GM15510 (cell line): ENCODE data around the gene HSD17B12.

Experiments used
- POLR2A ChIP-seq: IDR thresholded peaks from 3 replicates; pipeline ENCODE4 v1.6.1; 2011; ENCODE audit warnings: borderline replicate concordance; ENCODE audit not compliant: insufficient read length; ENCODE audit errors: extremely low read depth

Gene HSD17B12

DNA sequence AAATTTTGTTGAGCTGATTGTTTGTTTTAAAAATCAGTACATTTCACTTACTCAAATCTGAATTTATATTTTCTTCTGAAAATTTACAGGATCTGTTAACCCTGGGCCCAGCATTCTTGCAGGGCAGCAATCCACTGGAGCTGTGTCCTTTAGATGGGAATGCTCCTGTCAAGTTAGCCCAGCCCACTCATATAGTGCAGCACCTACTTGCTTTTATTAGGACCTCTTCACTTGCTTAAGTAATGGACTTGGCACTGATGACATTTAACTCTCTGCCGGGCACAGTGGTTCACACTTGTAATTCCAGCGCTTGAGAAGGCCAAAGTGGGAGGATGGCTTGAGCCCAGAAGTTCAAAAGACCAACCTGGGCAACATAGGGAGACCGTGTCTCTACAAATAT is 89.6 kb downstream of the HSD17B12 start:
- TF ChIP-seq POLR2A = no peak

DNA sequence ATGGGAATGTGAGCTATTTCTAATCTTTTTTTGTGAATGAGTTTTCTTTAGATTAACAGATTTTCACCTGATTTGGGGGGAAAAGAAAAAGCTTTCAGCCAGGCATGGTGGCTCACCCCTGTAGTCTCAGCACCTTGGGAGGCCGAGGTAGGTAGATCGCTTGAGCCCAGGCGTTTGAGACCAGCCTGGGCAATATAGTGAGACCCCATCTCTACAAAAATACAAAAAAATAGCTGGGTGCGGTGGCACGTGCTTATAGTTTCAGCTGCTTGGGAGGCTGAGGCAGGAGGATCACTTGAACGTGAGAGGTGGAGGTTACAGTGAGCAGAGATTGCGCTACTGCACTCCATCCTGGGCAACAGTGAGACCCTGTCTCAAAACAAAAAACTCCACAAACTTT is 92.2 kb downstream of the HSD17B12 start:
- TF ChIP-seq POLR2A = no peak

DNA sequence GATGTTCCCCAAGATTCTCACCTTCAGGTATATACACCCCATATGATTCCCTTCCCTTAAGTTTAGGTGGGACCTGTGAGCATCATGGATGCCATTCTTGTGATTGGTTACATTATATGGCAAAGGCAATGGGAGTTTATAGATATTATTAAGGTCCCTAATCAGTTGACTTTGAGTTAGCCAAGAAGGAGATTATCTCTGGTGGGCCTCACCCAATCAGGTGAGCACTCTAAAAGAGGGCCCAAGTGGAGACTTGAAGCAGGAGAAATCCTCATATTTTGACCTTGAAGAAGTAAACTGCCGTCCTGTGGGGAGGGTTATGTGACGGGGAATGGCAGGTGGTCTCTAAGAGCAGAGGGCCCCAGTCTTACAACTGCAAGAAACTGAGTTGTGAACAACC is 94.2 kb downstream of the HSD17B12 start:
- no peak for TF ChIP-seq POLR2A

DNA sequence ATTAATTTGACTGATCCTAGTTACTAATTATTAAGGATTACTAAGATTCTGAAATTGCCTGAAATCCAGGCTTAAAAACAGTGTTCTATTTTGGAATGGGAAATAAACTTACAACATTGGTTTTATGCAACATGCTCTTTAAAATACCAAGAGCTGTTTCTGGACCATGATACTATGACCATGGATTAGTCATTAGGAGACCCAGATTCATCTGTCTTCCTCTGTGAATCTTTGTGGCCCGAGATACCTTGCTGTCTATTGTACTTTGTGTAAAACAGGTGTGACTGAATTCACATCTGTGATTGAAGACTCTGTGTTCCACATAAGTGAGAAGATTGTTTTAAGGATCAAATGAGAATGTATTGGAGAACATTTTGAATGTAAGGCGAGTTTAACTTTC is 98.8 kb downstream of the HSD17B12 start:
- TF ChIP-seq POLR2A = no peak

DNA sequence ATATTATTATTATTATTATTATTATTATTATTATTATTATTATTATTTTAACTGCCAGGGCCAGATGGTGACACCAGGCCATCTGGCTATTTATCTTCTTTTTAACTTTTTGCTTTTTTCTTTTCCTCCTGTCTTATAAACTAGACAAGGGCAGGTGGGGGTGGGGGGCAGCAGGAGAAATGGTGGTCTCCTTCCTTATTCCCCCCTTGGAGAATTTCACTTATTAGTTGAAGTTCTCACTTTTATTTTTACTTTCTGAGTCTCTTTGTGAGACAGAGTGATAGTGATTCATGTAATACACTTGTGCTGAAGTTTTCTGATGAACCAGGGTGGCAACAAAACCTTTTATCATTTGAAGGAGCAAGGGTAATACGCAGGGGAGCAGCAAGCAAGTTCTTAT is 103.8 kb downstream of the HSD17B12 start:
- no peak for TF ChIP-seq POLR2A

DNA sequence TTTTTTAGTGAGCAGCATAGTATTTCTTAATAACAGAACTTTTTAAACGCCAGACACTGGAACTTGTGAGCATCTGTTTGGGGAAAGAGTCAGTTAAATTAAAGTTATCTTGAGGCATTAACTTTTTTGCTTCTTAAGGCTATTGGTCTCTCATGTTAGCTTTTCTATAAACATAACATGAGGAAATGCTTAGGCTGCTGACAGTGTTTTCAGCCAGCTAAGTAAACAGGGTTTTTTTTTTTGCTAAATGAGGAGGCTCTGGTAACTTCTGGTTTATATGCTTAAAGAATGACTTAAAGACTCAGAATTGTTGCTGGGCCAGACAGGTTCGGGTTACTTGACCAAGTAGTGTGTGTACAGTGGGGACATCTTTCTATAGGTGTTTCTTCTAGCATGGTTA is 104.3 kb downstream of the HSD17B12 start:
- no peak for TF ChIP-seq POLR2A

DNA sequence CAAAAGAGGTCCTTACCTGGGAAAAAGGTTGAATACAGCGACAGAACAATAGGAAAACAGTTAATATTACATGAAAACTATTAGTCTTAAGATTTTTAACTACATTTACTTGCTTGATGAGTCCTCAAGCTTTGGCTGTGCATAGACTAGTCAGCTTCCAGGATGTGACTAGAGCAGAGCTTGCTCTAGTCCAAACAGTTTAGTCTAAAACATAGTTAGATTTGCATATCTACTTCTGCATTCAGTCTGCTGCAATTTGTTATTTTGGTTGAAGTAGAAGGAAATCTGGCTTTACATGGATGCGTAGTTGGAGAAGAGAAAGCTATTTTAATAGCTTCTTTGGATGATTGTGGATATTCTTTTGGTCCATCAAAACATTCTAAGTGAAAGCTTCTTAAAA is 104.8 kb downstream of the HSD17B12 start:
- TF ChIP-seq POLR2A = no peak

DNA sequence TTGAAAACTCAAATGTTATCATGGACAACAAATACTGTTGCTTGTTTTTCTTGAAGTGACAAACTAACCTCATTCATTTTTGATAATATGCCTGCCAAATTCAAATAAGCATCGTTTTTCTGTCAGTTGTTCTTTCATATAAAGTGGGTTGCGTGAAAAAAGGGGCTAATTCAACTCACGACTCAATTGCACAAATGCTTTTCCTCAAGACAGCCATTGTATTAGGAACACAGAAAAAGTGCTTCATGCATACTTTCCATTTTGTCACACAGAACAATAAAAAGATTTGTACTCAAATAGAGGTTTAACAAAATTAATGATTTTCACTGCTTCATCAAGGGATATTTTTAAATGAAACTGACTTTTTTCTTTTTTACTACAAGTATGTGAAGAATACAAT is 105.5 kb downstream of the HSD17B12 start:
- no peak for TF ChIP-seq POLR2A

DNA sequence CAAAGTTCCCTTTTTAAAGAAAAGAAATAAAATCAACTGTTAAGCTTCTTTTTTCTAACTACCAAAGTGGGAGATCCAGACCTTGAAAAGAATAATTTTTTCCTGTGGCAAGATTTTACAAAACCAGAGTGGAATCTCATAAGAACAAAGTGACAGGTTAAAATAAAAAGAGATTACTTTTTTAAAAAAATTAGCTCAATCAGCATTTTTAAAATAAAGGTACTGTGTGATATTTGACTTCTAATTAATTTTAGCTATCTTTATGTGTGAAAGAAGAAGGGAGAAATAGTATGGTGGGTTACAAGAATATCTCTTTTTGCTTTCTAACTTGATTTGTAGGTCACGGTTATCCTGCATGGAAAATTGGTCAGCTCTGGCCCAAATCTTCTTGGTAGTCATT is 107.3 kb downstream of the HSD17B12 start:
- TF ChIP-seq POLR2A = no peak

DNA sequence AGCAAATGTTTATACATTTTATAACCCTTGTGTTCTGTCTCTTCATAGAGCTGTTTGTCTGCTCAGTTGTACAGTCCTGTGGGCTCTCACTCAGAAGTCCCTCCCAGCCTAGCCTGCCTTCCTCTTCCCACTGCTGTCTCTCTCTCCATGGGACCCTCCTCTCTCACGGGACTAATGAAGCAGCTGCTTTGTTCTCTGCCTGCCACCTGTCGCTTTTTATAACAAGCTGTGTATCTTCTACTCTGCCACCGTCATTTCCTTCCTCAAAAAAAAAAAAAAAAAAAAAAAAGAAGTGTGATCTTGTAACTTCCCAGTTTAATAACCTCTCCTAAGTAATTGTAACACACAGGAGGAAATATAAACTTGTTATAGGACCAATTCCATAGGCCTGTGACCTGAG is 107.9 kb downstream of the HSD17B12 start:
- TF ChIP-seq POLR2A = no peak

DNA sequence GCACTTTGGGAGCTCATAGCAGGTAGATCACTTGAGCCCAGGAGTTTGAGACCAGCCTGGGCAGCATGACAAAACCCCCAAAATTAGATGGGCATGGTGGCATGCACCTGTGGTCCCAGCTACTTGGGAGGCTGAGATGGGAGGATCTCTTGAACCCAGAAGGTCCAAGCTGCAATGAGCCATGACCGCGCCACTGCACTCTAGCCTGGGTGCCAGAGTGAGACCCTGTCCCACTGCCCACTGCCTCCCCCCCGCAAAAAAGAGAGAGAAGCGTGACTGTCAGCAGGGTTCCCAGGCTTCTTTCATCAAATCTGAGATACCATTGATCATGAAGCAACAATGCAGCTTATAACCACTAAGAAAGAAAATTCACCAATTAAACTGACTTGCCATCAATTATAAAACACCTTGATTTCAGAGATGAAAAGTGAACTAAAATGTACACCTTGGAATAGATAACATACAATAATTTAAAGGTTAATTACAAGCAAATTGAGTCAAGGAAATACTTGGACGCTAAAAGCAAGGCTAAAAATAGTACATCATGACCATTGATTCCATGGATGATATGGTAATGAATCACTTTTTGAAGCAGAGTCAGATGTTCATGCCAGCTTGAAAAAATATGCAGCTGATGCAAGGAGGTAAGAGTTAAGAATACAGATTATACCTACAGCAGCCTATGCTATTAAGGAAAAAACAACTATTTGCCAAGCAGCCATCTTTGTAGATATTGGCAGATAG is 109.3 kb downstream of the HSD17B12 start:
- TF ChIP-seq POLR2A = no peak

DNA sequence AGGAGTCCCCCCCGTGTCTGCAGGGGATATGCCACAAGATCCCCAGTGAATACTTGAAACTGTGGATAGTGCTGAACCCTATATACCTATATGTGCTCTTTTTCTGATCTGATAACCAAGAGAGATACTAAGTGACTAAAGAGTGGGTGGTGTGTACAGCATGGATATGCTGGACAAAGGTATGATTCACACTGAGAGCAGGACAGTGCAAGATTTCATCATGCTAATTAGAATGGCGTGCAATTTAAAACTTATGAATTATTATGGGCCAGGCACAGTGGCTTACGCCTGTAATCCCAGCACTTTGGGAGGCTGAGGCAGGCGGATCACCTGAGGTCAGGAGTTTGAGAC is 109.9 kb downstream of the HSD17B12 start:
- no peak for TF ChIP-seq POLR2A

DNA sequence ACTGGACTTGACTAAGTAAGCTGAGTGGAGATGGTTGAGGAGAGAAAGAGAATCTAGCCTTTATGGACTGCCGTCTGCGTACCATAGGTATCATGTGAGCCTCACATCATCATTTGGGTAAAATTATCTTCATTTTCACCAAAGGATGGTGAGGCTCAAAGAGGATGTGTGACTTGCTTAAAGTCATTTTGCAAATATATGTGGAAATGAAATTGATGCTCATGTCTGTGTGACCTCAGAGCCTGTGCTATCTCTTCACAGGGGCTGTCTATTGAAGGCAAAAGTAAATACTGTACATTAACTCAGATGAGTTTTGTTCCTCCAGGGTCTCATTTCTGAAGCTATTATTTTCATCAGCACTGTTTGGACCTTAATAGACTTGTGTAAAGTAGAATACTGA is 116.8 kb downstream of the HSD17B12 start:
- no peak for TF ChIP-seq POLR2A

DNA sequence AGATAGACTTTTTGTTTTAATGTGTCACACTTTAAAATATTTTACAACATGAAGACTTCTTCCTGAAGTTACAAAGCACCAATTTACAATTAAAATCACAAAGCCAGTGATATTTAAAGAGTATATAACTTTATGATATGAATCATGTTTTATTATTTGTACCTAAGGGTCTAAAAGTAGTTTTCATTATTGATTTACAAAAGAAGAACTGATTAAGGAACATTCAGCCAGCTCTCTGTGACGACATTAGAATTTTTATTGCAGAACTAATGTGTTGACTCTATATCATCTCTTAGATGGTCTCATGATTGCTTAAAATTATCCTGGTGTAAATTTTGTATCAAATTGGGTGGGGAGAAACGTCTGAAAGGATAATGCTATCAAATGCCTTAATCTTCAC is 117.3 kb downstream of the HSD17B12 start:
- no peak for TF ChIP-seq POLR2A

DNA sequence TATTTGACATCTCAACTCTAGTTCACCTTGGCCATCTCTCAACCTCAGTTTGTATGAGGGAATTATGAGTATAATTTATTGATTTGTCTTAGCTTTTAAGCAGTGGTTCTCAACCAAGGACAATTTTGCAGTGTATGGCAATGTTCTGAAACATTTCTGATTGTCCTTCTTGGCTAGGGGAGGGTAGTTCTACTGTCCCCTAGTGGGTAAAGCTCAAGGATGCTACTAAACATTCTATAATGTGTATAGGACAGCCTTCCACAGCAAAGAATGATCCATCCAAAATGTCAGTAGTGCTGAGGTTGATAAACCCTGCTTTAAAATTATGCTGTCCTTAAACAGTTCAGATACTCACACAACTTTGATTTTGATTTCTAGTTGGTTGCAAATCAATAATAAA is 122.0 kb downstream of the HSD17B12 start:
- TF ChIP-seq POLR2A = no peak

DNA sequence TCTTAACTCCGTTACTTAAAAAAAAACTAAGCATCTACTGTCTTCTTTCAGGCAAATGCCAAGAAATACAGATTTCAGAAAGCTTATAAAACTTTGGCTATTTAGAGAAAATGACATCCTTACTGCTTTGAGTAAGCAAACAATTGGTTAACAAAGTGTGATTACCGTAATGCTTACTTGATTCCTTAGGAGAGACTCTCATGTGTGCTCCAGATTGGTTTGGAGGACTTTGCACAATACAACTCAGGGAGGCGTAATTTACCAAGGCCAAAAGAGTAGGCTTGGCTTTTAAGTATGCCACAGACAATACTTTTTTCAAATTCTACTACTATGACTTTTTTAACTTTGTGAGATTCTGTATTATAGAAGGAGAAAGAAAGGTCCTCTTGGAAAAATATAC is 123.2 kb downstream of the HSD17B12 start:
- no peak for TF ChIP-seq POLR2A

DNA sequence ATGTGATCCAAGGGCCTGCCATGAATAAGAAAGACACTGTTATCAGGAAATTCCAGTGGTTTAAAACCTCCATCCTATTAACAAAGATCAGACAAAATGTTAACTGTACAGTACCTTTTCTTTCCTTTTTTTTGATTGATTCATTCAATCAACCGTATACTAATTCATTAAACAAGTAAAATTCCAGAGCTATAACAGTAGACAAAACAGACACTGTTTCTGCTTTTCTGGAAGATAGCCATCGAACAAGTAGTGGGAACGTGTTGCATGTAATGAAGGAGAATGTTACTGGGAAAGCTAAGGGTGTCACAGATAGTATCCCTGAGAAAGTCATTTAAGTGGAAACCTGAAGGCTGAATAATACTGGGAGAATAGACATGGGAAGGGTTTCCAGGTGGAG is 126.4 kb downstream of the HSD17B12 start:
- TF ChIP-seq POLR2A = no peak
